ENCODE measurements around the gene GPATCH2L. TPM values are rescaled to one million over a fixed set of nuclear protein-coding genes. Genes with fewer than 3 reads are reported as not detected.

GPATCH2L gene
- polyA plus RNA-seq, 3 donors = 10.6 to 28.3 (median 13.8) TPM

DNA sequence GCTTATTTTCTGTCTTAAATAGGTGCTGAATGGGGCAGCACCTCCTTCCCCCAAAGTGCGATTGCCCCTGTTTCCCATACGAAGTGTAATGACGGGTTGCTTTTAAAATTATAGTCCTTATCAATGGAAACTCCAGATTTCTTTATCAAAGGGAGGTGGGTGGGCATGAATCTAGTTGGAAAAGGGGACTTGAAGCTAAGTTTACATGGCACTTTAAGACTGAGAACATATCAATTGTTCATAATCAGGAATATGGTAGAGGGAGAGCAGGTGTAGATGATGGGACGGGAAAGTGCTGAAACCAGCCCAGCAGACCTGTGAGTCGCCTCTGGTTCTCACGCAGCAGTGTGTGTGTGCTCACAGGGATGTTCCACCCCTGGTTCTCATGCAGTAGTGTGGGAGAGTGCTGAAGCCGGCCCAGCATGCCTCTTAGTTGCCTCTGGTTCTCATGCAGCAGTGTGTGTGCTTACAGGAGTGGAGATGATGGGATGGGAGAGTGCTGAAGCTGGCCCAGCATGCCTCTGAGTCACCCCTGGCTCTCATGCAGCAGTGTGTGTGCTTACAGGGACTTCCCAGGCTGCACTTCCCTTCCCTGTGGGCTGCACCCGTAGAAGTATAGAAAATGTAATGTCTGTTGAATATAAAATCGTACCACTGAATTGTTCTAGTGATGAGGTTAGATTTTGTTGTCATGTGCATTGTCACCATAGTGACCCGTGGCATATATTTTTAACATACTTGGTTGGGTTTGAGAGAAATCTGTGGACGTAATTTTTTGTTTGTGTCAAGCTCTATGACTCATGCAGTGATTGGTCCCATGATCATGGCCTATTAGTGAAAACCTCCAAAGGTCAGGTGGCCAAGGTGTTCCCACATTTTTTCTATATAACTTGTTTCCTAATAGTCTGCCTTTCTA, 51.6 kb downstream of the GPATCH2L start:
- intact Hi-C loops (cut with micrococcal nuclease) = no loop called here
- DNase-seq = peak; percentile 27 to 86 (median 42)
- TF ChIP-seq, protein P1, sequence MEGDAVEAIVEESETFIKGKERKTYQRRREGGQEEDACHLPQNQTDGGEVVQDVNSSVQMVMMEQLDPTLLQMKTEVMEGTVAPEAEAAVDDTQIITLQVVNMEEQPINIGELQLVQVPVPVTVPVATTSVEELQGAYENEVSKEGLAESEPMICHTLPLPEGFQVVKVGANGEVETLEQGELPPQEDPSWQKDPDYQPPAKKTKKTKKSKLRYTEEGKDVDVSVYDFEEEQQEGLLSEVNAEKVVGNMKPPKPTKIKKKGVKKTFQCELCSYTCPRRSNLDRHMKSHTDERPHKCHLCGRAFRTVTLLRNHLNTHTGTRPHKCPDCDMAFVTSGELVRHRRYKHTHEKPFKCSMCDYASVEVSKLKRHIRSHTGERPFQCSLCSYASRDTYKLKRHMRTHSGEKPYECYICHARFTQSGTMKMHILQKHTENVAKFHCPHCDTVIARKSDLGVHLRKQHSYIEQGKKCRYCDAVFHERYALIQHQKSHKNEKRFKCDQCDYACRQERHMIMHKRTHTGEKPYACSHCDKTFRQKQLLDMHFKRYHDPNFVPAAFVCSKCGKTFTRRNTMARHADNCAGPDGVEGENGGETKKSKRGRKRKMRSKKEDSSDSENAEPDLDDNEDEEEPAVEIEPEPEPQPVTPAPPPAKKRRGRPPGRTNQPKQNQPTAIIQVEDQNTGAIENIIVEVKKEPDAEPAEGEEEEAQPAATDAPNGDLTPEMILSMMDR (IDR thresholded peaks at IDR 0.05) = no peak
- Mint-ChIP-seq H3K9me3 (no peaks in the 10 kb centered on the region), H3K4me1 (peaks cover 4% of the 10 kb centered on the region), H3K36me3 (peaks cover 60 to 80% of the 10 kb centered on the region in 2 donors), H3K4me3 (no peak overlapping the region), H3K27ac (peak overlapping the region in 4 of 7 donors; percentile 3 to 33 (median 16)), H3K27me3 (ENCODE audit: low read depth in 3 of 3) (no peaks in the 10 kb centered on the region)
- H3K4me1 ChIP-seq (ENCODE audit: control insufficient read depth in 1 of 2, insufficient read depth in 2 of 2, low read length in 2 of 2) = no peaks in the 10 kb centered on the region
- no peak overlapping the region for H2AFZ ChIP-seq (ENCODE audit: insufficient read depth, low read depth, low read length, poor library complexity, severe bottlenecking)
- H4K20me1 ChIP-seq (ENCODE audit: insufficient read depth, low read length) = no peaks in the 10 kb centered on the region
- H3K27ac ChIP-seq (ENCODE audit: low read depth in 1 of 2, low read length in 2 of 2) = peak overlapping the region in 1 of 2 donors; percentile 18
- H3K4me2 ChIP-seq (replicated peaks; ENCODE audit: extremely low read depth, low read length, poor library complexity, severe bottlenecking) = no peak overlapping the region
- no peaks in the 10 kb centered on the region for H3K27me3 ChIP-seq (ENCODE audit: control insufficient read depth in 2 of 2, insufficient read depth in 2 of 2, low read length in 2 of 2)
- peaks cover 47 to 84% of the 10 kb centered on the region in 2 donors for H3K36me3 ChIP-seq (replicated peaks in 1 of 2; ENCODE audit: control insufficient read depth in 1 of 2, insufficient read depth in 2 of 2, low read length in 2 of 2)
- no peaks in the 10 kb centered on the region for H3K79me2 ChIP-seq (ENCODE audit: insufficient read depth, low read length)
- H3K4me3 ChIP-seq (replicated peaks in 1 of 3; ENCODE audit: low read depth in 2 of 3, low read length in 3 of 3) = no peak overlapping the region
- no peak overlapping the region for H3K9ac ChIP-seq (ENCODE audit: insufficient read depth, low read length, poor library complexity, severe bottlenecking)
- no peaks in the 10 kb centered on the region for H3K9me3 ChIP-seq (replicated peaks in 1 of 2; ENCODE audit: control insufficient read depth in 1 of 2, insufficient read depth in 1 of 2, low read length in 2 of 2)
- 93% methylated on average over 6 of the region's 11 CpGs for whole genome bisulfite sequencing (ENCODE audit: insufficient coverage)

DNA sequence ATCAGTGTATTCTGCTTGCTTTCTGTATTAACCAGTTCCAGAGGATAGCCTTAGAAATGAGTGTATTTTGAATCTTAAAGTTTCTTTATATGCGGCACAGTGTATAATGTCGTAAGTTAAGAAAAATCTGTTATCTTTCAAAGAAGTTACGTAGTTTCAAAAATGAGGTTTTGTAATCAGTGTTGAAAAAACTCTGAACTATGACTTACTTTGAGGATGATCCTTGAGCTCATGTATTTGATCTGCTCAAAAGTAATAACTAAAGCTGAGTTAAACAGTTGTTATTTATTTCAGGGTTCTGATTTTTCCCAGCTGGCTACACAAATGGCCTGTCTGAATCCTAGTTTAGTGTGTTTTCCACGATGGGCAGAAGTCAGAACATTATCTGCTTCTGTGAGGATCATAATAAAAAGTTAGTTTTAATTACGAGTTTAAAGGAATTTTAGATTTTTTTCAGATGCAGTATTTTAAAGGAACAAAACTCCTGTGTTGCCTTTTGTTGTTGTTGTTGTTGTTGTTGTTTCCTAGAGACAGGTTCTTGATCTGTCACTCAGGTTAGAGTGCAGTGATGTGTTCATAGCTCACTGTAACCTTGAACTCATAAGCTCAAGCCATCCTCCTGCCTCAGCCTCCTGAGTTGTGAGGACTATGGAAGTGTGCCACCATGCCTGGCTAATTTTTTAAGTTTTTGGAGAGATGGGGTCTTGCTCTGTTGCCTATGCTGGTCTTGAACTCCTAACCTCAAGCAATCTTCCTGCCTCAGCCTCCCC, 52.9 kb downstream of the GPATCH2L start:
- peaks cover 4% of the 10 kb centered on the region for H3K4me1 Mint-ChIP-seq
- no peaks in the 10 kb centered on the region for H3K27me3 Mint-ChIP-seq (ENCODE audit: low read depth in 3 of 3)
- 100% methylated on average over 4 of the region's 5 CpGs for WGBS (ENCODE audit: insufficient coverage)
- H3K9ac ChIP-seq (ENCODE audit: insufficient read depth, low read length, poor library complexity, severe bottlenecking) = no peak overlapping the region
- H3K79me2 ChIP-seq (ENCODE audit: insufficient read depth, low read length) = no peaks in the 10 kb centered on the region
- TF ChIP-seq, protein P1 (IDR thresholded peaks at IDR 0.05) = no peak
- H3K27ac Mint-ChIP-seq = peak overlapping the region in 2 of 7 donors; percentile 6 to 74
- no peaks in the 10 kb centered on the region for H3K9me3 Mint-ChIP-seq
- H3K4me3 ChIP-seq (replicated peaks in 1 of 3; ENCODE audit: low read depth in 2 of 3, low read length in 3 of 3) = no peak overlapping the region
- H3K36me3 ChIP-seq (replicated peaks in 1 of 2; ENCODE audit: control insufficient read depth in 1 of 2, insufficient read depth in 2 of 2, low read length in 2 of 2) = peaks cover 37 to 72% of the 10 kb centered on the region in 2 donors
- no peak overlapping the region for H3K4me3 Mint-ChIP-seq
- H2AFZ ChIP-seq (ENCODE audit: insufficient read depth, low read depth, low read length, poor library complexity, severe bottlenecking) = no peak overlapping the region
- peaks cover 52 to 68% of the 10 kb centered on the region in 2 donors for H3K36me3 Mint-ChIP-seq
- no peaks in the 10 kb centered on the region for H3K9me3 ChIP-seq (replicated peaks in 1 of 2; ENCODE audit: control insufficient read depth in 1 of 2, insufficient read depth in 1 of 2, low read length in 2 of 2)
- no peaks in the 10 kb centered on the region for H4K20me1 ChIP-seq (ENCODE audit: insufficient read depth, low read length)
- no peak for DNase-seq
- intact Hi-C loops (cut with micrococcal nuclease) = no loop called here
- no peak overlapping the region for H3K27ac ChIP-seq (ENCODE audit: low read depth in 1 of 2, low read length in 2 of 2)
- H3K4me2 ChIP-seq (replicated peaks; ENCODE audit: extremely low read depth, low read length, poor library complexity, severe bottlenecking) = no peak overlapping the region
- no peaks in the 10 kb centered on the region for H3K27me3 ChIP-seq (ENCODE audit: control insufficient read depth in 2 of 2, insufficient read depth in 2 of 2, low read length in 2 of 2)
- no peaks in the 10 kb centered on the region for H3K4me1 ChIP-seq (ENCODE audit: control insufficient read depth in 1 of 2, insufficient read depth in 2 of 2, low read length in 2 of 2)

Data from CD14-positive monocyte (primary cell).